ENCODE measurements around the gene PSMB5. TPM values are rescaled to one million over a fixed set of nuclear protein-coding genes. Genes with fewer than 3 reads are reported as not detected.

Gene PSMB5
- total and polyA plus RNA-seq, 9 of the 15 experiments (the other 6 are each of a cell fraction or from before 2014, with no cell fraction given): 198 to 1,870 (median 269) TPM

DNA sequence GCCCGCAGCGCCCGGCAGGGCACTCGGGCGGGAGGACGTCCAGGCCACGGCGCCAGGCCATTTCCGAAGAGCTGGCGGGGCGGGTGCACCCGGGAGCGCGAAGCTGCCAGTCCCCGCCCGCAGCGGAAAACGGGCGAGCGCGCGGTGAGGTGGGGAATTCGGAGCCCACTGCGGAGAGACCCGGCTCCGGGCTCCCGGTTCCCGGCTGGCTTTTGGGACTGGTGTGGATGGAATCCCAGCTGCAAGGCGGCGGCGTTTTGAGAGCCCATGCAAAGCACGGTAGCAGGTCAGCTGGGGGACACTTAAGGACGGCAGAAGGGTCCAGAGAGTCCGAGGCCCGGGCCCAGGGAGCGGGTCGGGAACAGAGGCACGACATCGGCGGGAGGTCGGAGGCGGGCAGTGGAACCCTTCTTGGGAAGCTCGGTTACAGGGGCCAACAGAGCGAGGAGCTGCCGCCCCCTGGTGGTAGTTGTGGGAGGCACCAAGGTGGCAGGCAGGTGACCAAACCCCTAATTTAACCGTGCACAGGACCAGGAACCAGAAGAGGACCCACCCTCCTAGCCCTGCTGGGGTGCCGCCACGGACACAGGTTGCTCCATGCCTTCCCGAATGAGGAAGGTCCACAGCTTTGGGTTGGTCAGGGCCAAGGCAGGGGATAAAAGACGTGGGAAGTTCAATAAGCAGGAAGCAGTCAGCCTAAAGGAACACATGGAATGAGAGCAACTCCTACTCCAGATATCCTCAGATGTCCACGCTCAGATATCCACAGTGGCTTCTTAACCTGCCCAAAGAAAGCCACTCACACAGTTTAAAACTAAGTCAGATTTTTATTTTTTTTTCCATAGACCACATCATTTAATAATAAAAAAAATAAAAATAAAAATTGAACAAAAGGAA, 23.3 kb upstream of the PSMB5 start (continued):
- TF ChIP-seq, protein P1, sequence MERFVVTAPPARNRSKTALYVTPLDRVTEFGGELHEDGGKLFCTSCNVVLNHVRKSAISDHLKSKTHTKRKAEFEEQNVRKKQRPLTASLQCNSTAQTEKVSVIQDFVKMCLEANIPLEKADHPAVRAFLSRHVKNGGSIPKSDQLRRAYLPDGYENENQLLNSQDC (CRISPR knock-in tag; IDR thresholded peaks at IDR 0.05): no peak
- TF ChIP-seq ZC3H8 (IDR thresholded peaks at IDR 0.05) (no peak), LCOR (CRISPR knock-in tag; IDR thresholded peaks at IDR 0.05) (peak; percentile 74; the same call in 1 of the 2 replicates), CREB1 (IDR thresholded peaks at IDR 0.05) (0 out of 2 replicates have a peak, but pooled peaks have one; percentile 9), CREB1 (CRISPR knock-in tag; IDR thresholded peaks at IDR 0.05) (0 out of 2 replicates have a peak, but pooled peaks have one; percentile 30), SMARCA5 (IDR thresholded peaks at IDR 0.05) (peak; percentile 61; the same call in 1 of the 2 replicates), ZNF507 (tag; conservative IDR thresholded peaks at IDR 0.05) (no peak), NONO (IDR thresholded peaks at IDR 0.05; ENCODE audit: low read depth in 2 of 2, low read length in 1 of 2) (no peak; a peak in 1 of 4 replicates), PURB (CRISPR knock-in tag; IDR thresholded peaks at IDR 0.05; ENCODE audit: low read depth) (no peak), ZBTB17 (CRISPR knock-in tag; IDR thresholded peaks at IDR 0.05) (peak; percentile 65), NFATC3 (IDR thresholded peaks at IDR 0.05) (no peak), ZNF24 (IDR thresholded peaks at IDR 0.05) (no peak), HCFC1 (IDR thresholded peaks at IDR 0.05; ENCODE audit: low read depth, low read length) (no peak)
- TF ChIP-seq, protein P2, sequence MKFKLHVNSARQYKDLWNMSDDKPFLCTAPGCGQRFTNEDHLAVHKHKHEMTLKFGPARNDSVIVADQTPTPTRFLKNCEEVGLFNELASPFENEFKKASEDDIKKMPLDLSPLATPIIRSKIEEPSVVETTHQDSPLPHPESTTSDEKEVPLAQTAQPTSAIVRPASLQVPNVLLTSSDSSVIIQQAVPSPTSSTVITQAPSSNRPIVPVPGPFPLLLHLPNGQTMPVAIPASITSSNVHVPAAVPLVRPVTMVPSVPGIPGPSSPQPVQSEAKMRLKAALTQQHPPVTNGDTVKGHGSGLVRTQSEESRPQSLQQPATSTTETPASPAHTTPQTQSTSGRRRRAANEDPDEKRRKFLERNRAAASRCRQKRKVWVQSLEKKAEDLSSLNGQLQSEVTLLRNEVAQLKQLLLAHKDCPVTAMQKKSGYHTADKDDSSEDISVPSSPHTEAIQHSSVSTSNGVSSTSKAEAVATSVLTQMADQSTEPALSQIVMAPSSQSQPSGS (CRISPR knock-in tag; IDR thresholded peaks at IDR 0.05): no peak
- TF ChIP-seq, protein P3, sequence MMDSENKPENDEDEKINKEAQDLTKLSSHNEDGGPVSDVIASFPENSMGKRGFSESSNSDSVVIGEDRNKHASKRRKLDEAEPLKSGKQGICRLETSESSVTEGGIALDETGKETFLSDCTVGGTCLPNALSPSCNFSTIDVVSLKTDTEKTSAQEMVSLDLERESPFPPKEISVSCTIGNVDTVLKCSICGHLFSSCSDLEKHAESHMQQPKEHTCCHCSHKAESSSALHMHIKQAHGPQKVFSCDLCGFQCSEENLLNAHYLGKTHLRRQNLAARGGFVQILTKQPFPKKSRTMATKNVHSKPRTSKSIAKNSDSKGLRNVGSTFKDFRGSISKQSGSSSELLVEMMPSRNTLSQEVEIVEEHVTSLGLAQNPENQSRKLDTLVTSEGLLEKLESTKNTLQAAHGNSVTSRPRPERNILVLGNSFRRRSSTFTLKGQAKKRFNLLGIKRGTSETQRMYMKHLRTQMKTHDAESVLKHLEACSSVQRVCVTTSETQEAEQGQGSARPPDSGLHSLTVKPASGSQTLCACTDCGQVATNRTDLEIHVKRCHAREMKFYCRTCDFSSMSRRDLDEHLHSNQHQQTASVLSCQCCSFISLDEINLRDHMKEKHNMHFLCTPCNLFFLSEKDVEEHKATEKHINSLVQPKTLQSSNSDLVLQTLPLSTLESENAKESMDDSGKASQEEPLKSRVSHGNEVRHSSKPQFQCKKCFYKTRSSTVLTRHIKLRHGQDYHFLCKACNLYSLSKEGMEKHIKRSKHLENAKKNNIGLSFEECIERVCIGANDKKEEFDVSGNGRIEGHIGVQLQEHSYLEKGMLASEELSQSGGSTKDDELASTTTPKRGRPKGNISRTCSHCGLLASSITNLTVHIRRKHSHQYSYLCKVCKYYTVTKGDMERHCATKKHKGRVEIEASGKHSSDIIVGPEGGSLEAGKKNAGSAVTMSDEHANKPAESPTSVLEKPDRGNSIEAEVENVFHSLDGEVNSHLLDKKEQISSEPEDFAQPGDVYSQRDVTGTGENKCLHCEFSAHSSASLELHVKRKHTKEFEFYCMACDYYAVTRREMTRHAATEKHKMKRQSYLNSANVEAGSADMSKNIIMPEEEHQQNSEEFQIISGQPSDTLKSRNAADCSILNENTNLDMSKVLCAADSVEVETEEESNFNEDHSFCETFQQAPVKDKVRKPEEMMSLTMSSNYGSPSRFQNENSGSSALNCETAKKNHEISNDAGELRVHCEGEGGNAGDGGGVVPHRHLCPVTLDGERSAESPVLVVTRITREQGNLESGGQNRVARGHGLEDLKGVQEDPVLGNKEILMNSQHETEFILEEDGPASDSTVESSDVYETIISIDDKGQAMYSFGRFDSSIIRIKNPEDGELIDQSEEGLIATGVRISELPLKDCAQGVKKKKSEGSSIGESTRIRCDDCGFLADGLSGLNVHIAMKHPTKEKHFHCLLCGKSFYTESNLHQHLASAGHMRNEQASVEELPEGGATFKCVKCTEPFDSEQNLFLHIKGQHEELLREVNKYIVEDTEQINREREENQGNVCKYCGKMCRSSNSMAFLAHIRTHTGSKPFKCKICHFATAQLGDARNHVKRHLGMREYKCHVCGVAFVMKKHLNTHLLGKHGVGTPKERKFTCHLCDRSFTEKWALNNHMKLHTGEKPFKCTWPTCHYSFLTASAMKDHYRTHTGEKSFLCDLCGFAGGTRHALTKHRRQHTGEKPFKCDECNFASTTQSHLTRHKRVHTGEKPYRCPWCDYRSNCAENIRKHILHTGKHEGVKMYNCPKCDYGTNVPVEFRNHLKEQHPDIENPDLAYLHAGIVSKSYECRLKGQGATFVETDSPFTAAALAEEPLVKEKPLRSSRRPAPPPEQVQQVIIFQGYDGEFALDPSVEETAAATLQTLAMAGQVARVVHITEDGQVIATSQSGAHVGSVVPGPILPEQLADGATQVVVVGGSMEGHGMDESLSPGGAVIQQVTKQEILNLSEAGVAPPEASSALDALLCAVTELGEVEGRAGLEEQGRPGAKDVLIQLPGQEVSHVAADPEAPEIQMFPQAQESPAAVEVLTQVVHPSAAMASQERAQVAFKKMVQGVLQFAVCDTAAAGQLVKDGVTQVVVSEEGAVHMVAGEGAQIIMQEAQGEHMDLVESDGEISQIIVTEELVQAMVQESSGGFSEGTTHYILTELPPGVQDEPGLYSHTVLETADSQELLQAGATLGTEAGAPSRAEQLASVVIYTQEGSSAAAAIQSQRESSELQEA (IDR thresholded peaks at IDR 0.05; ENCODE audit: low read depth): no peak
- TF ChIP-seq, protein P4, sequence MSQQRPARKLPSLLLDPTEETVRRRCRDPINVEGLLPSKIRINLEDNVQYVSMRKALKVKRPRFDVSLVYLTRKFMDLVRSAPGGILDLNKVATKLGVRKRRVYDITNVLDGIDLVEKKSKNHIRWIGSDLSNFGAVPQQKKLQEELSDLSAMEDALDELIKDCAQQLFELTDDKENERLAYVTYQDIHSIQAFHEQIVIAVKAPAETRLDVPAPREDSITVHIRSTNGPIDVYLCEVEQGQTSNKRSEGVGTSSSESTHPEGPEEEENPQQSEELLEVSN (IDR thresholded peaks at IDR 0.05; ENCODE audit: borderline replicate concordance in 1 of 2, extremely low read depth in 1 of 2, insufficient read depth in 1 of 2, insufficient read length in 1 of 2, low read depth in 1 of 2, low read length in 1 of 2, poor library complexity in 1 of 2, severe bottlenecking in 1 of 2): no peak
